ENCODE results near the gene BOD1L1.

BOD1L1 gene

GRCh38 chr4:13537832-13538177 lies 89.7 kb downstream of the BOD1L1 start:
- no peak overlapping the region for H2AFZ ChIP-seq (ENCODE audit: low read length)
- no peaks in the 10 kb centered on the region for H3K4me1 ChIP-seq (ENCODE audit: low read length)
- no peaks in the 10 kb centered on the region for H3K79me2 ChIP-seq (ENCODE audit: low read length)
- TF ChIP-seq, protein P1, sequence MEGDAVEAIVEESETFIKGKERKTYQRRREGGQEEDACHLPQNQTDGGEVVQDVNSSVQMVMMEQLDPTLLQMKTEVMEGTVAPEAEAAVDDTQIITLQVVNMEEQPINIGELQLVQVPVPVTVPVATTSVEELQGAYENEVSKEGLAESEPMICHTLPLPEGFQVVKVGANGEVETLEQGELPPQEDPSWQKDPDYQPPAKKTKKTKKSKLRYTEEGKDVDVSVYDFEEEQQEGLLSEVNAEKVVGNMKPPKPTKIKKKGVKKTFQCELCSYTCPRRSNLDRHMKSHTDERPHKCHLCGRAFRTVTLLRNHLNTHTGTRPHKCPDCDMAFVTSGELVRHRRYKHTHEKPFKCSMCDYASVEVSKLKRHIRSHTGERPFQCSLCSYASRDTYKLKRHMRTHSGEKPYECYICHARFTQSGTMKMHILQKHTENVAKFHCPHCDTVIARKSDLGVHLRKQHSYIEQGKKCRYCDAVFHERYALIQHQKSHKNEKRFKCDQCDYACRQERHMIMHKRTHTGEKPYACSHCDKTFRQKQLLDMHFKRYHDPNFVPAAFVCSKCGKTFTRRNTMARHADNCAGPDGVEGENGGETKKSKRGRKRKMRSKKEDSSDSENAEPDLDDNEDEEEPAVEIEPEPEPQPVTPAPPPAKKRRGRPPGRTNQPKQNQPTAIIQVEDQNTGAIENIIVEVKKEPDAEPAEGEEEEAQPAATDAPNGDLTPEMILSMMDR (IDR thresholded peaks at IDR 0.05; ENCODE audit: low read length) = no peak
- TF ChIP-seq EZH2phosphoT487 (IDR thresholded peaks at IDR 0.05; ENCODE audit: low read length) = no peak
- TF ChIP-seq EZH2 (optimal IDR thresholded peaks at IDR 0.05; ENCODE audit: low read depth, low read length) = no peak
- H3K4me3 ChIP-seq (ENCODE audit: low read length) = no peak overlapping the region
- H3K9me2 ChIP-seq (replicated peaks; ENCODE audit: insufficient read depth, low read length) = no peaks in the 10 kb centered on the region
- no peaks in the 10 kb centered on the region for H3K36me3 ChIP-seq (replicated peaks; ENCODE audit: insufficient read depth, low read length)
- no peak overlapping the region for H3K4me2 ChIP-seq (ENCODE audit: low read depth, low read length)
- H3K27ac ChIP-seq (ENCODE audit: low read length) = no peak overlapping the region
- no peaks in the 10 kb centered on the region for H4K20me1 ChIP-seq (ENCODE audit: insufficient read depth, low read length)
- DNase-seq = no peak
- H3K9me3 ChIP-seq (replicated peaks; ENCODE audit: insufficient read depth, low read length) = no peaks in the 10 kb centered on the region
- H3F3A ChIP-seq (ENCODE audit: insufficient read depth, low read length) = no peaks in the 10 kb centered on the region
- no peak overlapping the region for H3K9ac ChIP-seq (ENCODE audit: low read length)
- H3K27me3 ChIP-seq (replicated peaks; ENCODE audit: insufficient read depth, low read length) = peaks cover 59% of the 10 kb centered on the region

- no peaks in the 10 kb centered on the region for H3K4me1 ChIP-seq (ENCODE audit: low read length)
- no peak for DNase-seq
- H3K4me2 ChIP-seq (ENCODE audit: low read depth, low read length) = no peak overlapping the region
- no peak overlapping the region for H3K4me3 ChIP-seq (ENCODE audit: low read length)
- H3K36me3 ChIP-seq (replicated peaks; ENCODE audit: insufficient read depth, low read length) = no peaks in the 10 kb centered on the region
- H3K79me2 ChIP-seq (ENCODE audit: low read length) = no peaks in the 10 kb centered on the region
- H3K9ac ChIP-seq (ENCODE audit: low read length) = no peak overlapping the region
- H4K20me1 ChIP-seq (ENCODE audit: insufficient read depth, low read length) = no peaks in the 10 kb centered on the region
- peaks cover 62% of the 10 kb centered on the region for H3K27me3 ChIP-seq (replicated peaks; ENCODE audit: insufficient read depth, low read length)
- H3K9me3 ChIP-seq (replicated peaks; ENCODE audit: insufficient read depth, low read length) = no peaks in the 10 kb centered on the region
- H2AFZ ChIP-seq (ENCODE audit: low read length) = no peak overlapping the region
- H3F3A ChIP-seq (ENCODE audit: insufficient read depth, low read length) = no peaks in the 10 kb centered on the region
- TF ChIP-seq EZH2 (optimal IDR thresholded peaks at IDR 0.05; ENCODE audit: low read depth, low read length) (no peak), EZH2phosphoT487 (IDR thresholded peaks at IDR 0.05; ENCODE audit: low read length) (no peak)
- TF ChIP-seq, protein P1 (IDR thresholded peaks at IDR 0.05; ENCODE audit: low read length) = no peak
- H3K27ac ChIP-seq (ENCODE audit: low read length) = no peak overlapping the region
- no peaks in the 10 kb centered on the region for H3K9me2 ChIP-seq (replicated peaks; ENCODE audit: insufficient read depth, low read length)
Measured at GRCh38 chr4:13537011-13537831, 90.3 kb downstream of the BOD1L1 start.

DNA sequence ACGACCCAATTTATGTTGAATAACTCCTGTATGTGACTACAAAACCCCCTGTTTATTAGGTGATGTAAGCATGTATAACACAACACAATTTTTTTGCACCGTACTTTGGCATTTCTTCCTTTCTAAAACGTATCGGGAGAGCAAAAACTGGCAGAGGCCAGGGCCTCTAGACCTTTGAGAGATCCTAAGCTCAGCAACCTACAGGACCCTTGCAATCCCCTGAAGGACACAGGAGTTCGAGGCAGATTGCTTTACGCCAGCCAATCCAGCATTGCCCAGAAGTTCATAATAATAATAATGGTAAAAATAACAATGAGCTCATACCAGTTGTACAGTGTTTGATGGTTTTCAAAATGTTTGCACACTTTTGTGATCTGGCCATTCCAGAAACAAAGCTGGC lies 90.9 kb downstream of the BOD1L1 start:
- H3K27me3 ChIP-seq (replicated peaks; ENCODE audit: insufficient read depth, low read length) = peaks cover 67% of the 10 kb centered on the region
- no peaks in the 10 kb centered on the region for H3K9me3 ChIP-seq (replicated peaks; ENCODE audit: insufficient read depth, low read length)
- no peak overlapping the region for H2AFZ ChIP-seq (ENCODE audit: low read length)
- no peak overlapping the region for H3K9ac ChIP-seq (ENCODE audit: low read length)
- H3K4me1 ChIP-seq (ENCODE audit: low read length) = no peaks in the 10 kb centered on the region
- H3K4me3 ChIP-seq (ENCODE audit: low read length) = no peak overlapping the region
- no peak for DNase-seq
- H3K79me2 ChIP-seq (ENCODE audit: low read length) = no peaks in the 10 kb centered on the region
- H3K36me3 ChIP-seq (replicated peaks; ENCODE audit: insufficient read depth, low read length) = no peaks in the 10 kb centered on the region
- H3K27ac ChIP-seq (ENCODE audit: low read length) = no peak overlapping the region
- TF ChIP-seq EZH2phosphoT487 (IDR thresholded peaks at IDR 0.05; ENCODE audit: low read length) (no peak), EZH2 (optimal IDR thresholded peaks at IDR 0.05; ENCODE audit: low read depth, low read length) (no peak)
- TF ChIP-seq, protein P1 (IDR thresholded peaks at IDR 0.05; ENCODE audit: low read length) = no peak
- H3F3A ChIP-seq (ENCODE audit: insufficient read depth, low read length) = no peaks in the 10 kb centered on the region
- H3K9me2 ChIP-seq (replicated peaks; ENCODE audit: insufficient read depth, low read length) = no peaks in the 10 kb centered on the region
- H3K4me2 ChIP-seq (ENCODE audit: low read depth, low read length) = no peak overlapping the region
- H4K20me1 ChIP-seq (ENCODE audit: insufficient read depth, low read length) = no peaks in the 10 kb centered on the region

Measured in MM.1S (cell line).